Hepatocyte (in vitro differentiated cells): ENCODE results near the gene ITGB7. TPM values are rescaled to one million over a fixed set of nuclear protein-coding genes. Genes with fewer than 3 reads are reported as not detected.

ENCODE experiments used
- DNase-seq: peaks from one replicate; pipeline ENCODE4 v3.0.0-alpha.2; 2016; ENCODE audit warnings: low spot score
- H2AFZ ChIP-seq: fragments of 200-600 bp; sonication (generic); 2 replicates; pipeline ENCODE4 v1.6.0; 2016; ENCODE audit warnings: antibody characterized with exemption, mild to moderate bottlenecking
- H3K27ac ChIP-seq: fragments of 200-600 bp; sonication (generic); 2 replicates; pipeline ENCODE4 v1.5.1; 2016; ENCODE audit warnings: mild to moderate bottlenecking
- H3K27me3 ChIP-seq: fragments of 200-600 bp; sonication (generic); 2 replicates; pipeline ENCODE4 v1.6.1; 2016
- H3K36me3 ChIP-seq: fragments of 200-600 bp; sonication (generic); replicated peaks from 2 replicates; pipeline ENCODE4 v1.5.1; 2016; ENCODE audit warnings: low read depth; ENCODE audit not compliant: insufficient read depth
- H3K4me1 ChIP-seq: fragments of 200-600 bp; sonication (generic); 2 replicates; pipeline ENCODE4 v1.5.1; 2016; ENCODE audit warnings: mild to moderate bottlenecking, moderate library complexity; ENCODE audit not compliant: insufficient read depth
- H3K4me2 ChIP-seq: fragments of 200-600 bp; sonication (generic); 2 replicates; pipeline ENCODE4 v1.6.0; 2016
- H3K4me3 ChIP-seq: fragments of 200-600 bp; sonication (generic); 2 replicates; pipeline ENCODE4 v1.5.1; 2016; ENCODE audit warnings: mild to moderate bottlenecking
- H3K79me2 ChIP-seq: fragments of 200-600 bp; sonication (generic); 2 replicates; pipeline ENCODE4 v1.6.0; 2017; ENCODE audit warnings: mild to moderate bottlenecking
- H3K9me2 ChIP-seq: fragments of 200-600 bp; sonication (generic); replicated peaks from 2 replicates; pipeline ENCODE4 v1.6.0; 2017; ENCODE audit warnings: mild to moderate bottlenecking; ENCODE audit not compliant: insufficient read depth
- H3K9me3 ChIP-seq: fragments of 200-600 bp; sonication (generic); 2 replicates; pipeline ENCODE4 v1.5.1; 2016; ENCODE audit warnings: low read depth, mild to moderate bottlenecking
- H4K20me1 ChIP-seq: fragments of 200-600 bp; sonication (generic); 2 replicates; pipeline ENCODE4 v1.6.0; 2016; ENCODE audit warnings: mild to moderate bottlenecking; ENCODE audit not compliant: insufficient read depth, poor library complexity, severe bottlenecking
- CTCF ChIP-seq: fragments of 200-600 bp; sonication (generic); IDR thresholded peaks from 2 replicates; pipeline ENCODE4 v1.5.1; 2016; ENCODE audit warnings: antibody characterized with exemption, mild to moderate bottlenecking; ENCODE audit not compliant: poor library complexity
- EZH2 ChIP-seq: fragments of 200-600 bp; sonication (generic); IDR thresholded peaks from 2 replicates; pipeline ENCODE4 v1.6.1; 2016; ENCODE audit warnings: antibody characterized with exemption, mild to moderate bottlenecking, borderline replicate concordance
- EZH2phosphoT487 ChIP-seq: fragments of 200-600 bp; sonication (generic); IDR thresholded peaks from one replicate; pipeline ENCODE4 v1.6.1; 2018; ENCODE audit warnings: antibody characterized with exemption, mild to moderate bottlenecking, low read depth, moderate library complexity; ENCODE audit not compliant: unreplicated experiment, severe bottlenecking
- WGBS: methylation state at CpG from one replicate; pipeline ENCODE4 v1.1.6; 2016; ENCODE audit warnings: low lambda C conversion rate; ENCODE audit errors: missing lambda C conversion rate; 5-methylcytosine and 5-hydroxymethylcytosine counted together
- polyA plus RNA-seq: library from polyadenylated mRNA; unstranded; fragments of >200 nt; fragmentation: Nextera tagmentation; extraction: Ambion mirVana; gene quantifications from 2 replicates; pipeline ENCODE4 v1.2.1, GENCODE V29; 2016
- total RNA-seq: library from RNA; depleted of rRNA; stranded (reverse); fragments of >200 nt; gene quantifications from 2 replicates; pipeline ENCODE4 v1.2.3, GENCODE V29; 2014

Gene ITGB7
- total and polyA plus RNA-seq, 2 experiments from 2014 or later = 0.23 TPM; not detected in 1

DNA sequence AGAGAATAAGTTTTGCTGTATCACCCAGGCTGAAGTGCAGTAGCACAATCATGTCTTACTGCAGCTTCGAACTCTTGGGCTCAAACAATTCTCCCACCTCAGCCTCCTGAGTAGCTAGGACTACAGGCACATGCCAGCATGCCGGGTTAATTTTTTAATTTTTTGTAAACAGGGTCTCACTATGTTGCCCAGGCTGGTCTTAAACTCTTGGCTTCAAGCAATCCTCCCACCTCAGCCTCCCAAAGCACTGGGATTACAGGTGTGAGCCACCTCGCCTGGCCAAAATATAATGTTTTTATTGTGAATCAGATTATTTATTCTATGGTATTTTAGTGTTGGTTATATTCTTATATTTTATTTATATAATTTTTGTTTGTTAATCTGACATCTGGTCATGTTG lies 30.3 kb downstream of the ITGB7 start:
- WGBS = 99% methylated on average over 3 of the region's 3 CpGs
- Histone ChIP-seq H2AFZ (no peak overlapping the region), H4K20me1 (no peaks in the 10 kb centered on the region), H3K27ac (no peak overlapping the region), H3K9me2 (no peaks in the 10 kb centered on the region), H3K4me1 (peaks cover 25% of the 10 kb centered on the region), H3K4me3 (no peak overlapping the region), H3K36me3 (no peaks in the 10 kb centered on the region), H3K4me2 (no peak overlapping the region), H3K79me2 (peaks cover 36% of the 10 kb centered on the region), H3K9me3 (no peaks in the 10 kb centered on the region), H3K27me3 (no peaks in the 10 kb centered on the region)
- DNase-seq = no peak
- TF ChIP-seq CTCF (no peak), EZH2phosphoT487 (no peak), EZH2 (no peak)

DNA sequence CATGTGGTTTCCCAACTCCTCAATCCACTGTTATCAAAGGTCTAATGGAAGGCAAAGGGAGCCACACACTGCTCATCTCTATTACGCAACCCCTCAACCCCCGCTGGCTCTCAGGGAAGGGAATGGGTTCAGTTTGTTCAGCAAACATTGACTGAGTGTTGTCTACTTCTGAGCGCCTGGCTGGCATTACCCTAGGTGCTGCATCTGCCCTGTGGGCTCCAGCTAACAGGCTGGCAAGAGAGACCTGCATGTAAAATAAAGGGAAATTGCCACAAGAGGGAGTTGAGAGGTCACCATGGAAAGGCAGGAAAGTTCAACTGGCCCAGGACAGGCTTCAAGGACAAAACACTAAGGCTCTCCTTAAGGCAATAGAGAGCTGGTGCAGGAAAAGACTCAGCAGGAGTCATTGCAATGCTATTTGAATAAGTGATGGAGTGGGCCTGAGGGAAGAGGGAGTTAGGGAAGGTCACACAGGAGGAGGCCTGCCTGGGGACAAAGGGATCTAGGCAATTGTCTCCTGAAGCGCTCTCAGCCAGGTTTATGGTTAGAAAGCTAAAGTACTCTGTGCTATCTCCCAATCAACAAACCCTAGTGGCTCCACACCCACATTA lies 32.1 kb downstream of the ITGB7 start:
- peak overlapping the region; percentile 50 for H3K4me2 ChIP-seq
- H3K36me3 ChIP-seq = no peaks in the 10 kb centered on the region
- H3K27ac ChIP-seq = peak overlapping the region; percentile 52
- no peak overlapping the region for H2AFZ ChIP-seq
- TF ChIP-seq CTCF = no peak
- TF ChIP-seq EZH2phosphoT487 = no peak
- no peak for TF ChIP-seq EZH2
- H3K27me3 ChIP-seq = no peaks in the 10 kb centered on the region
- peaks cover 32% of the 10 kb centered on the region for H3K79me2 ChIP-seq
- peak; percentile 60 for DNase-seq
- H3K9me2 ChIP-seq = no peaks in the 10 kb centered on the region
- WGBS = 38% methylated on average over 4 of the region's 4 CpGs
- H3K9me3 ChIP-seq = no peaks in the 10 kb centered on the region
- H3K4me3 ChIP-seq = no peak overlapping the region
- no peaks in the 10 kb centered on the region for H4K20me1 ChIP-seq
- H3K4me1 ChIP-seq = peaks cover 21% of the 10 kb centered on the region

DNA sequence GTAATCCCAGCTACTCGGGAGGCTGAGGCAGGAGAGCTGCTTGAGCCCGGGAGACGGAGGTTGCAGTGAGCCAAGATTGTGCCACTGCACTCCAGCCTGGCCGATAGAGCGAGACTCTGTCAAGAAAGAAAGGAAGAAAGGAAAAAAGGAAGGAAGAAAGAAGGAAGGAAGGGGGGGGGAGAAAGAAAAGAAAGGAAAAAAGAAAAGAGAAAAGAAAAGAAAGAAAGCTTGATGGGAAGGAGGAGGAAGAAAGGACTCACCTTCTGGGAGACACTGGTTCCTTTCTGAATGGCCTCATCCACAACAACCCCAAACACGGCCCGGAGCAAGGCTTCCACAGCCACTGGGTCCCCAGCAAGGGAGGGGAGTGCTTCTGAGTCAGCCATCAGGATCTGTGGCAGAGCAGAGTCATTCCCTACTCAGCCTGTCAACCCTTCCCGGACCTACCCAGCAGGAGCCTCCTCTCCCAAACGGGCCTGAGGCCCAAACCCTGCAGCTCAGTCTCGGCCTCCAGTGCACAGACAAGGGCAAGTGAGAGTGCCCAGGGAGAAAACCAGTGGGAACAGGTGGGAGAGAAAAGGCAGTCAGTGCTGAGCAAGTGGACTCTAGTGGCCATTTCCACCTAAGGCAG lies 33.9 kb downstream of the ITGB7 start:
- no peaks in the 10 kb centered on the region for H3K27me3 ChIP-seq
- H3K4me3 ChIP-seq = no peak overlapping the region
- H2AFZ ChIP-seq = no peak overlapping the region
- no peaks in the 10 kb centered on the region for H3K36me3 ChIP-seq
- H3K9me2 ChIP-seq = no peaks in the 10 kb centered on the region
- no peak overlapping the region for H3K4me2 ChIP-seq
- H3K79me2 ChIP-seq = peaks cover 20% of the 10 kb centered on the region
- WGBS = 79% methylated on average over 10 of the region's 10 CpGs
- no peaks in the 10 kb centered on the region for H4K20me1 ChIP-seq
- H3K4me1 ChIP-seq = peaks cover 15% of the 10 kb centered on the region
- DNase-seq = no peak
- no peak overlapping the region for H3K27ac ChIP-seq
- no peaks in the 10 kb centered on the region for H3K9me3 ChIP-seq
- TF ChIP-seq EZH2phosphoT487 (no peak), EZH2 (no peak), CTCF (no peak)
